A673 (cell line): Measurements from ENCODE around the gene CAPZB.

Experiments used
- EZH2 ChIP-seq: fragments of 200-600 bp; sonication (generic); IDR thresholded peaks from 2 replicates; pipeline ENCODE4 v1.6.1; 2017; ENCODE audit warnings: borderline replicate concordance, low read depth, mild to moderate bottlenecking, mixed read lengths, antibody characterized with exemption, low read length; ENCODE audit not compliant: poor library complexity, severe bottlenecking
- TF ChIP-seq, protein P1 (sequence below): fragments of 300-800, 200-600 bp; sonication (generic); conservative IDR thresholded peaks from 2 replicates; pipeline ENCODE4 v1.5.1; 2017; ENCODE audit warnings: low read depth, mild to moderate bottlenecking, antibody characterized with exemption, low read length, moderate library complexity, mixed read lengths

DNA sequence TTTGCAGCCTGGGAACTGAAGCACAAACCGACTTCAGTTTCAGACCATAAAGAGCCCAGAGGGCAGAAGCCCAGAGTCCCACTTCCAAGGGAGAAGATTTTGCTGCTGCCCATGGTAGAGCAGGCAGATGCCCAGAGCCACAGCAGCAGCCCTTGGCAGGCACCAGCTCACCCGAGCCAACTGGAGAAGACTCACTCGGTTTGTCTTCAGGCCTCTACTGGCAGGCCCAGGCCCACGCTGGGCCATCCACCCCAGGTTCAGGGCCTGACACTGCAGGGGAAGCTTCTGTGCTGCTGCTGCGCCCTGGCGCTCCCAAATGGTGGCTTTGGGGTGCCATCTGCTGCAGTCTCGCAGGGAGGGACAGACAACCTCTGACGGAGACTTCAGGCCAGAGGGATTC lies 139.9 kb downstream of the CAPZB start:
- TF ChIP-seq, protein P1, sequence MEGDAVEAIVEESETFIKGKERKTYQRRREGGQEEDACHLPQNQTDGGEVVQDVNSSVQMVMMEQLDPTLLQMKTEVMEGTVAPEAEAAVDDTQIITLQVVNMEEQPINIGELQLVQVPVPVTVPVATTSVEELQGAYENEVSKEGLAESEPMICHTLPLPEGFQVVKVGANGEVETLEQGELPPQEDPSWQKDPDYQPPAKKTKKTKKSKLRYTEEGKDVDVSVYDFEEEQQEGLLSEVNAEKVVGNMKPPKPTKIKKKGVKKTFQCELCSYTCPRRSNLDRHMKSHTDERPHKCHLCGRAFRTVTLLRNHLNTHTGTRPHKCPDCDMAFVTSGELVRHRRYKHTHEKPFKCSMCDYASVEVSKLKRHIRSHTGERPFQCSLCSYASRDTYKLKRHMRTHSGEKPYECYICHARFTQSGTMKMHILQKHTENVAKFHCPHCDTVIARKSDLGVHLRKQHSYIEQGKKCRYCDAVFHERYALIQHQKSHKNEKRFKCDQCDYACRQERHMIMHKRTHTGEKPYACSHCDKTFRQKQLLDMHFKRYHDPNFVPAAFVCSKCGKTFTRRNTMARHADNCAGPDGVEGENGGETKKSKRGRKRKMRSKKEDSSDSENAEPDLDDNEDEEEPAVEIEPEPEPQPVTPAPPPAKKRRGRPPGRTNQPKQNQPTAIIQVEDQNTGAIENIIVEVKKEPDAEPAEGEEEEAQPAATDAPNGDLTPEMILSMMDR, result no peak
- no peak for TF ChIP-seq EZH2
